ENCODE data around the gene RPS27A.

GRCh38 chr2:55224761-55225261 lies 7.7 kb upstream of the RPS27A start:
- TF ChIP-seq EZH2phosphoT487 (IDR thresholded peaks at IDR 0.05; ENCODE audit: unreplicated experiment) (no peak), CTCF (conservative IDR thresholded peaks at IDR 0.05; ENCODE audit: low read depth in 2 of 2) (peak in 1 of 2 experiments; percentile 20; a peak in 1 of 4 replicates), EZH2 (IDR thresholded peaks at IDR 0.05; ENCODE audit: low read depth, unreplicated experiment) (no peak), REST (IDR thresholded peaks at IDR 0.05; ENCODE audit: unreplicated experiment) (no peak), CREB1 (CRISPR knock-in tag; IDR thresholded peaks at IDR 0.05; ENCODE audit: low read depth) (no peak)
